Spleen (tissue), 11 donors: Measurements from ENCODE around the gene ZNF92. TPM values are rescaled to one million over a fixed set of nuclear protein-coding genes. Genes with fewer than 3 reads are reported as not detected.
A peak's percentile ranks its signal among the peaks of the same experiment; 100 is the strongest.
"Not testable (repeated sequence)": the region's sequence is repeated elsewhere in the genome, so short reads cannot be mapped to it uniquely, and the experiment has no call there.

ENCODE experiments used
- DNase-seq: peaks from one replicate; pipeline ENCODE4 v3.0.0-alpha.2; 2020
- H3K27ac ChIP-seq, 8 donors: fragments of 200-600 bp; sonication (generic) in 7 of 8; 1 replicate in 4 of 8; 2 replicates in 4 of 8; pipeline versions ENCODE4 v1.5.0 to v1.8.0; 2016 to 2021; ENCODE audit warnings: inconsistent platforms in 4 of 8, mild to moderate bottlenecking in 4 of 8, moderate library complexity in 1 of 8
- H3K27me3 ChIP-seq, 7 donors: fragments of 200-600 bp; sonication (generic) in 6 of 7; replicated peaks in 1 of 7; 1 replicate in 4 of 7; 2 replicates in 3 of 7; pipeline versions ENCODE4 v1.5.0 to v1.8.0; 2016 to 2021; ENCODE audit warnings: inconsistent platforms in 3 of 7, mild to moderate bottlenecking in 1 of 7
- H3K36me3 ChIP-seq, 6 donors: fragments of 200-600 bp; sonication (generic) in 5 of 6; 1 replicate in 4 of 6; 2 replicates in 2 of 6; pipeline versions ENCODE4 v1.5.0 to v1.8.0; 2016 to 2021; ENCODE audit warnings: inconsistent platforms in 2 of 6
- H3K4me1 ChIP-seq, 6 donors: fragments of 200-600 bp; sonication (generic) in 5 of 6; 1 replicate in 3 of 6; 2 replicates in 3 of 6; pipeline versions ENCODE4 v1.5.0 to v1.8.0; 2016 to 2021; ENCODE audit warnings: inconsistent platforms in 3 of 6
- H3K4me3 ChIP-seq, 8 donors: fragments of 200-600 bp; sonication (generic) in 7 of 8; 1 replicate in 4 of 8; 2 replicates in 4 of 8; pipeline versions ENCODE4 v1.5.0 to v1.8.0; 2016 to 2021; ENCODE audit warnings: inconsistent platforms in 4 of 8, mild to moderate bottlenecking in 4 of 8, moderate library complexity in 2 of 8
- H3K9me3 ChIP-seq, 8 donors: fragments of 200-600 bp; sonication (generic) in 7 of 8; 1 replicate in 4 of 8; 2 replicates in 4 of 8; pipeline versions ENCODE4 v1.5.0 to v1.8.0; 2016 to 2021; ENCODE audit warnings: inconsistent platforms in 4 of 8
- CTCF ChIP-seq, 11 experiments: fragments of 200-600 bp in 7 of 11; fragments of 450-650 bp in 4 of 11; sonication (generic) in 4 of 11; IDR thresholded peaks in 8 of 11; conservative IDR thresholded peaks in 3 of 11; 1 replicate in 7 of 11; 2 replicates in 4 of 11; pipeline versions ENCODE4 v1.4.0 to v1.8.0; 2016 to 2021; ENCODE audit warnings: antibody characterized with exemption in 11 of 11, inconsistent platforms in 4 of 11, mild to moderate bottlenecking in 1 of 11
- POLR2A ChIP-seq, 3 donors: fragments of 450-650 bp; IDR thresholded peaks; one replicate each; pipeline ENCODE4 v1.5.1; 2017; ENCODE audit warnings: antibody characterized with exemption in 3 of 3, mild to moderate bottlenecking in 1 of 3
- POLR2AphosphoS5 ChIP-seq, 3 donors: sonication (generic); formaldehyde crosslinking; IDR thresholded peaks; one replicate each; pipeline ENCODE4 v1.5.1; 2017; ENCODE audit warnings: antibody characterized with exemption in 3 of 3
- whole genome bisulfite sequencing, 5 donors: extraction: QIAGEN DNeasy Blood & Tissue Kit in 3 of 5; methylation state at CpG; one replicate each; pipeline versions ENCODE4 v1.1.5 to v1.1.7; 2013 to 2018; 5-methylcytosine and 5-hydroxymethylcytosine counted together
- intact Hi-C: fragments of 100-400 bp; cut with DNase I; formaldehyde crosslinking; loops from one replicate; pipeline ENCODE4 v1.15.0; 2023; ENCODE audit warnings: low total_unique reads
- polyA plus RNA-seq, 3 donors: library from polyadenylated mRNA; stranded (reverse); fragments of 200-250 nt; gene quantifications; one replicate each; pipeline ENCODE4 v1.2.1, GENCODE V29; 2013
- total RNA-seq, 7 donors: library from RNA; depleted of rRNA in 3 of 7; stranded (reverse); fragments of >200 nt in 3 of 7; fragmentation: NEBNext Ultra II Directional in 4 of 7; extraction: Animal tissue kit (Norgen Biotek cat#: 25700) in 4 of 7; gene quantifications; one replicate each; pipeline versions ENCODE4 v1.1.0 to v1.2.1, GENCODE V29; 2016 to 2021
- donor health status: healthy with polysubstance abuse.
- donor health status: DM: no; HTN: no; CAD: no; lungs with moderate emphysema.
- donor health status: DM: no; HTN: no; CAD: no.
- donor health status: Bipolar disorder and iron deficiency.
- donor health status: healthy.
- donor health status: DM: no; HTN: no; CAD: no.
- donor health status: DM: yes; HTN: yes; CAD: no.

Gene ZNF92
- total and polyA plus RNA-seq, 10 donors: 6.6 to 23.0 (median 14.1) TPM

GRCh38 chr7:65447041-65447440 is 73.4 kb downstream of the ZNF92 start:
- intact Hi-C loops, DNase-seq, H3K27me3 ChIP-seq, H3K4me1 ChIP-seq, H3K4me3 ChIP-seq, H3K36me3 ChIP-seq, H3K27ac ChIP-seq: not testable (repeated sequence)
- peaks cover 0 to 11% (median 0%) of the 10 kb centered on the region in 8 donors for H3K9me3 ChIP-seq
- TF ChIP-seq CTCF (IDR thresholded peaks at IDR 0.05 in 8 of 11, conservative IDR thresholded peaks at IDR 0.05 in 3 of 11): peak in 1 of 11 experiments; percentile 22
- WGBS, 5 donors: 82 to 93% (median 87%) methylated on average over 8 of the region's 8 CpGs

GRCh38 chr7:65448816-65449504 is 75.3 kb downstream of the ZNF92 start:
- no peaks in the 10 kb centered on the region for H3K27me3 ChIP-seq
- peaks cover 0 to 11% (median 0%) of the 10 kb centered on the region in 8 donors for H3K9me3 ChIP-seq
- TF ChIP-seq POLR2A (IDR thresholded peaks at IDR 0.05) (no peak), CTCF (IDR thresholded peaks at IDR 0.05 in 8 of 11, conservative IDR thresholded peaks at IDR 0.05 in 3 of 11) (no peak)
- no peak overlapping the region for H3K27ac ChIP-seq
- H3K4me1 ChIP-seq: peaks cover 0 to 13% (median 0%) of the 10 kb centered on the region in 6 donors
- no peak for DNase-seq
- H3K4me3 ChIP-seq: no peak overlapping the region
- H3K36me3 ChIP-seq: no peaks in the 10 kb centered on the region
- intact Hi-C loops: no loop called here

- no peak for DNase-seq
- Histone ChIP-seq H3K27ac (no peak overlapping the region), H3K9me3 (peaks cover 0 to 11% (median 0%) of the 10 kb centered on the region in 8 donors), H3K4me3 (no peak overlapping the region), H3K36me3 (no peaks in the 10 kb centered on the region), H3K27me3 (no peaks in the 10 kb centered on the region), H3K4me1 (peaks cover 0 to 16% (median 2%) of the 10 kb centered on the region in 6 donors)
- TF ChIP-seq CTCF (IDR thresholded peaks at IDR 0.05 in 8 of 11, conservative IDR thresholded peaks at IDR 0.05 in 3 of 11): no peak
- TF ChIP-seq POLR2AphosphoS5 (IDR thresholded peaks at IDR 0.05): no peak
- TF ChIP-seq POLR2A (IDR thresholded peaks at IDR 0.05): no peak
- WGBS, 5 donors: 10 to 37% (median 13%) methylated on average over 2 of the region's 2 CpGs
- intact Hi-C loops: no loop called here
Observed at GRCh38 chr7:65449505-65449852, 75.8 kb downstream of the ZNF92 start.
